ENCODE data around the gene MCCD1. TPM values are rescaled to one million over a fixed set of nuclear protein-coding genes. Genes with fewer than 3 reads are reported as not detected.

The MCCD1 gene
- total RNA-seq, 1 experiment from 2014 or later: not detected

DNA sequence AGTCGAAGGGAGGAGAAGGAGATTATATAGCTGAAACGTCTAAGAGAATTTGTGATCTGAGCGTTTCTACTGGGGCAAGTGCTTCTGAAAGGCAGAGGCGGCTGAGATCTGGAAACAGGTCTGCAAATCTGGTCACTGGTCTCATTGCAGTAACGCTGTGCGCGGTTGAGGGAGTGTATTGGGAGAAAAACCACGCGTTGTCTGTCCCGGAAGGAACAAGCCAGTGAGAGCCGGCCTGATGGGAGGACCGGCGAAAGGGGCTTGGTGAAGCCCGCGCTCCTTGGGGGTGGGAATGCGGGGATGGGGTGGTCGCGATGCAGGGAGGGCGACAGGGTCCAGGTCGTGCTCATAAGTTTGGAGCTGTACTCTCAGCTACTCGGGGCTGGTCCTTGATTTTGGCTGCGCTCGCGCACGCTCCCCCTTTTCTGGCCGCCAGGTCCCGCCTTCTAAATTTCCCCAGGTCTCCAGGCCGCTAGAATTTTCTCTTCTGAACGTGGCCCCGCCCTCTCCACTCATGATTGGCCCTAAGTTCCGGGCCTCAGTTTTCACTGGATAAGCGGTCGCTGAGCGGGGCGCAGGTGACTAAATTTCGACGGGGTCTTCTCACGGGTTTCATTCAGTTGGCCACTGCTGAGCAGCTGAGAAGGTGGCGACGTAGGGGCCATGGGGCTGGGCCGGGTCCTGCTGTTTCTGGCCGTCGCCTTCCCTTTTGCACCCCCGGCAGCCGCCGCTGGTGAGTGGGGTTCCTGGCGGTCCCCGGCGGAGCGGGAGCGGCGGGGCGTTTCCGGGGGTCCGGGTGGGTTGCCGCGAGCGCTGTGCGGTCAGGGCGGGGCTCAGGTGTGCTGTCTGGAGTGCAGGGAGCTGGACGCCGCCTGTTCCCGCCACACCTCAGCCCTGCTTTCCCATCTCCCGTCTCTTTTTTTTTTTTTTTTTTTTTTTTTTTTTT, 31.0 kb upstream of the MCCD1 start, which contains the start of gene MICB:
Gene MICB (plus strand): TSS at position 615 of the 946 bp plus-strand sequence. CDS start 49 bp downstream, at position 664.
- no CpG with 5 or more reads among the region's 64 CpGs for WGBS (ENCODE audit: extremely low coverage, insufficient read length, low lambda C conversion rate)
- Histone ChIP-seq H2AK5ac (ENCODE audit: insufficient read length, low read length) (no peak within 1 kb of the TSS), H3K27ac (ENCODE audit: insufficient read length, low read depth, low read length) (no peak within 1 kb of the TSS), H3K14ac (ENCODE audit: insufficient read depth, low read length) (no peak within 1 kb of the TSS; the same call in 1 of the 2 replicates), H3K4me1 (ENCODE audit: insufficient read depth, low read length) (peaks cover 3% of the 10 kb centered on the region; the same call in 1 of the 2 replicates), H3K9ac (ENCODE audit: extremely low read depth, insufficient read length, low read length) (peak within 1 kb of the TSS; percentile 39), H3K79me2 (ENCODE audit: insufficient read depth, low read length) (no peaks in the 10 kb centered on the region; the same call in 1 of the 2 replicates), H4K20me1 (ENCODE audit: control insufficient read depth, insufficient read depth, insufficient read length) (no peaks in the 10 kb centered on the region), H4K91ac (ENCODE audit: insufficient read length, low read depth, low read length) (no peak within 1 kb of the TSS), H2BK15ac (ENCODE audit: low read depth, low read length) (no peak within 1 kb of the TSS), H3K23ac (ENCODE audit: insufficient read length, low read depth, low read length) (no peak within 1 kb of the TSS), H2AFZ (ENCODE audit: low read length) (no peak within 1 kb of the TSS), H4K8ac (replicated peaks; ENCODE audit: insufficient read length, low read depth, low read length) (no peak within 1 kb of the TSS), H2BK12ac (ENCODE audit: insufficient read length, low read depth, low read length) (no peak within 1 kb of the TSS), H3K18ac (ENCODE audit: insufficient read length, low read depth, low read length) (peak within 1 kb of the TSS; percentile 39), H4K5ac (ENCODE audit: insufficient read length, low read depth, low read length) (no peak within 1 kb of the TSS), H3K9me3 (ENCODE audit: control insufficient read depth, low read depth, low read length) (no peaks in the 10 kb centered on the region), H2BK20ac (ENCODE audit: low read depth, low read length, poor library complexity, severe bottlenecking) (no peak within 1 kb of the TSS), H2BK5ac (ENCODE audit: insufficient read length, low read length) (no peak within 1 kb of the TSS), H3K4me2 (ENCODE audit: insufficient read depth, insufficient read length, low read length) (peak within 1 kb of the TSS; percentile 88), H2BK120ac (ENCODE audit: low read depth, low read length, poor library complexity, severe bottlenecking) (no peak within 1 kb of the TSS), H3T11ph (ENCODE audit: low read length) (no peak within 1 kb of the TSS), H3K79me1 (ENCODE audit: insufficient read depth, low read depth, low read length, poor library complexity, severe bottlenecking) (peaks cover 3% of the 10 kb centered on the region), H3K23me2 (ENCODE audit: insufficient read length, low read depth, low read length, poor library complexity, severe bottlenecking) (peaks cover 16% of the 10 kb centered on the region), H3K4ac (ENCODE audit: low read depth, low read length) (no peak within 1 kb of the TSS), H3K27me3 (ENCODE audit: insufficient read depth, low read length) (no peaks in the 10 kb centered on the region; the same call in 1 of the 2 replicates), H3K56ac (ENCODE audit: insufficient read length, low read depth, low read length) (no peak within 1 kb of the TSS)
- TF ChIP-seq, protein P1, sequence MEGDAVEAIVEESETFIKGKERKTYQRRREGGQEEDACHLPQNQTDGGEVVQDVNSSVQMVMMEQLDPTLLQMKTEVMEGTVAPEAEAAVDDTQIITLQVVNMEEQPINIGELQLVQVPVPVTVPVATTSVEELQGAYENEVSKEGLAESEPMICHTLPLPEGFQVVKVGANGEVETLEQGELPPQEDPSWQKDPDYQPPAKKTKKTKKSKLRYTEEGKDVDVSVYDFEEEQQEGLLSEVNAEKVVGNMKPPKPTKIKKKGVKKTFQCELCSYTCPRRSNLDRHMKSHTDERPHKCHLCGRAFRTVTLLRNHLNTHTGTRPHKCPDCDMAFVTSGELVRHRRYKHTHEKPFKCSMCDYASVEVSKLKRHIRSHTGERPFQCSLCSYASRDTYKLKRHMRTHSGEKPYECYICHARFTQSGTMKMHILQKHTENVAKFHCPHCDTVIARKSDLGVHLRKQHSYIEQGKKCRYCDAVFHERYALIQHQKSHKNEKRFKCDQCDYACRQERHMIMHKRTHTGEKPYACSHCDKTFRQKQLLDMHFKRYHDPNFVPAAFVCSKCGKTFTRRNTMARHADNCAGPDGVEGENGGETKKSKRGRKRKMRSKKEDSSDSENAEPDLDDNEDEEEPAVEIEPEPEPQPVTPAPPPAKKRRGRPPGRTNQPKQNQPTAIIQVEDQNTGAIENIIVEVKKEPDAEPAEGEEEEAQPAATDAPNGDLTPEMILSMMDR (conservative IDR thresholded peaks at IDR 0.05): no peak
- no peaks in the 10 kb centered on the region; a peak in 2 of 5 replicates for H3K9me3 Mint-ChIP-seq
- peaks cover 40 to 42% of the 10 kb centered on the region in 2 experiments for H3K4me1 Mint-ChIP-seq
- peak within 1 kb of the TSS in 2 of 3 experiments; percentile 35 to 66; a peak in 4 of 7 replicates for H3K27ac Mint-ChIP-seq
- H3K36me3 Mint-ChIP-seq (ENCODE audit: insufficient read depth in 1 of 3, low read depth in 3 of 3): peaks cover 0 to 5% (median 0%) of the 10 kb centered on the region in 3 experiments; a peak in 3 of 7 replicates
- peaks cover 49% of the 10 kb centered on the region for H3K27me3 Mint-ChIP-seq (ENCODE audit: low read depth)
- peak within 1 kb of the TSS; percentile 82 to 95 for H3K4me3 Mint-ChIP-seq
- peak; percentile 96 for DNase-seq

Measured in H9 (cell line).